LNCAP (cell line): ENCODE data around the gene SLC44A4.

Source experiments
- CTCF ChIP-seq: fragments of 450-650 bp; IDR thresholded peaks from 2 replicates; pipeline ENCODE4 v1.5.1; 2017; ENCODE audit warnings: mild to moderate bottlenecking

Gene SLC44A4

GRCh38 chr6:31905041-31905440 lies 26.2 kb upstream of the SLC44A4 start:
- TF ChIP-seq CTCF: no peak

GRCh38 chr6:31903957-31904356 lies 25.2 kb upstream of the SLC44A4 start:
- no peak for TF ChIP-seq CTCF

- no peak for TF ChIP-seq CTCF
These were observed 23.3 kb upstream of the SLC44A4 start, which contains the start of gene ZBTB12 for GRCh38 chr6:31901953-31902643. ZBTB12 (minus strand) TSS chr6:31902086; CDS start chr6:31901305, 781 bp downstream.

GRCh38 chr6:31901415-31901952 lies 22.7 kb upstream of the SLC44A4 start:
- TF ChIP-seq CTCF: no peak

- TF ChIP-seq CTCF: no peak
These were observed 22.2 kb upstream of the SLC44A4 start for GRCh38 chr6:31900917-31901414.

- TF ChIP-seq CTCF: no peak
These were observed 21.3 kb upstream of the SLC44A4 start for GRCh38 chr6:31899882-31900722.

- no peak for TF ChIP-seq CTCF
These were observed 20.4 kb upstream of the SLC44A4 start for GRCh38 chr6:31899215-31899614.
